Measurements from ENCODE around the gene MPRIP.
"Not testable (repeated sequence)": the region's sequence is repeated elsewhere in the genome, so short reads cannot be mapped to it uniquely, and the experiment has no call there.

Gene MPRIP

DNA sequence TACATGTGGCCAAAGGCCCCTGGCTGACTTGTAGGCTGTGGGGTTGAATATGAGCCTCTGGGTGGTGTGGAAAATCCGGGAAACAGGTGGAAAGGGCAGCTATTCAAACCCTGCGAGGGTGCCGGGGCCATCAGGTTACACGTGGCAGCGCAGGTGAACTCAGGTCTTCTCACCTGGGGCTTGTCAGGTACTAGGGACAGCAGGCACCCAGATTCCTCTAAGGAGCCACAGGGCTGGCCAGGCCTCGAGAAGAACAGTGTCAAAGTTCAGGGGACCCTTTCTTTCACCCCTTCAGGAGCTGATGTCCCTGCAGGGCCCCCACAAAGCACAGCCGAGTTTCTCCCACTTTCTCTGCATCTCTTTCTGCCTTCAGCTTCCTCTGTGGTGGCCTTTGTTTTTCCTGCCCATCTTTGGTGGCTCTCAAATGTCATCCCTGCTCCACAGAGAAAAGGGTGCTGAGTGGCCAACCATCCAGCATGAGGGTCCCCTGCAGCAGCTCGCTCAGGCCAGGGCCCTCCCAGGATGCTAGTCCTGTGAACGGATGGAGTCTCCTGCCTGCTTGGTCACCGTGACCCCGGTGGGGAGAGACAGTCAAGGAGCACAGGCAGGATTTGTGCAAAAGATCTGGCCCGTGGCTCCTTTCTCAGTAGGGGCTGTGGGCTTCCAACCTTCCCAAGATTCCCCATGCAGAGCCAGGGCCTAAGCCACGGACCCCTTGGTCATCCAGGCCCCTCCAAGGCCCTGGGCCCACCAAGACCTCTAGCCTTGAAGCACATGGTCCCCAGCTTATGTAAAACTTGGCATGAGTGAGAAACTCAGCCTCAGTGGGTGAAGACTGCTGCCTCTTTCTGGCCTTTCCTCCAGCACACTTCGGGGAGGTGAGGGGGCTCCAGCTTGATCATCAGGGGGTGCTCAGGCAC lies 28.2 kb upstream of the MPRIP start:
- DNase-seq = not testable (repeated sequence)

- not testable (repeated sequence) for DNase-seq
Measured at GRCh38 chr17:17014748-17015124, 27.5 kb upstream of the MPRIP start.

DNA sequence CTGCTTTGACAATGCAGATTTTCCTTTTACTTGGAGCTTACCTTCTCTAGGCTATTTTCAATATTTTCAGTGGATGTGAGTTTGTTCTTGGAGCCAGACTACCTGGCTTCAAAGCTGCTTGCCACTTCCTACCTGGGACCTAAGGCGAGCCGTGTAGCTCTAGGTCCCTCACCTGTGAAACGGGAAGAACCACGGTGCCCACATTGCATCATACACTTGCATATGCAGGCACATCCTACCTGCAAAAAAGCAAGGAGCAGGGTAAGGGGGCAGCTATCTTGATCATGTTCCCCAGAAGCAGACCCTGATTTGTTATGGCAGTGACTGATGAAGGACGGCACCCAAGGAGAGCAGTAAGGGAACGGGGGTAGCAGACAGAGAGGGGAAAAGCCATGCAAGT lies 27.0 kb upstream of the MPRIP start:
- DNase-seq = no peak

DNA sequence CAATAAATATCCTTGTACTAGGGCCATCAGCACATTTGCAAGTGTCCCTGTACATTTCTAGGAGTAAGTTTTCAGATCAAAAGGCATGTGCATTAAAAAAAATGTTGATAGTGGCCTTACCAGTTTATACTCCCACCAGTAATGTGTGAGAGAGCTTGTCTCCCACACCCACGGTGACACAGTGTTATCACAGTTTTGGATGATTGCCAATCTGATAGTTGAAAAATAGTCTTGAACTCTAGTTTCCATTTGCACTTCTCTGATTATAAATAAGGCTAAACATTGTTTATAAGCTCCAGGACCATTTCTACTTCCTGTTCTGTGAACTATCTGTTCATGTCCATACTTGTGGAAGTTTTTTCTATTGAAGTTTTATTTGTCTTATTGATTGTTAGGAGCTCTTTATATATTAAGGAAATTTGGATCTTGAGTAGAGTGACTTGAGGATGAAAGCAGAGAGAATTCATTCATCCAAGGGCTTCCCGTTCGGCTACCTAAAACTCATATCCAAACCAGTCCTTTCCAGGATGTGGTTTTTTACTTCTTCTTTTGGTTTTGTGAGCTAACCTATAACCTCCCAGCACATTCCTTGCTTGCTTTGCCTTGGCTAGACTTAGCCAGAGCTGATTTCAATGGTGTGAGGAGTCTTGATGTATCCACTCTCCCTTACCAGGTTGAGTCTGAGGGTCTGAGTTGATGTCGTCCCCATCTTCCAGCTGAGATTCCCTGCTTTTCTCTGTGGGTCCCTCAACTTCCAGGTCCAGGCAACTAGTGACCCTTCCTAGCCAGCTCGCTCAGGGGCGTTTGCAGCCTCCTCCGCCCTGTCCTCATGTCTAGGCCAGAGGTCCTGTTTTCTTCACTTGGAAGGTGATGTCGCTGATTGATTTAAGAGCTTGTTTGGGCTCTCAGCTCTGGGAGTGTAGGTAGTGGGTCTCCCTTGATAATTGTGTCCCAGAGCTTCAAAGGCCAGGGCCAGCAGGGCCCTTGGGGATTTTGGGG lies 25.8 kb upstream of the MPRIP start:
- not testable (repeated sequence) for DNase-seq

GRCh38 chr17:17017343-17018014 lies 24.8 kb upstream of the MPRIP start:
- DNase-seq = no peak

GRCh38 chr17:17018021-17018441 lies 24.2 kb upstream of the MPRIP start:
- DNase-seq = no peak

- DNase-seq = no peak
Measured at GRCh38 chr17:17018612-17019429, 23.4 kb upstream of the MPRIP start.

DNA sequence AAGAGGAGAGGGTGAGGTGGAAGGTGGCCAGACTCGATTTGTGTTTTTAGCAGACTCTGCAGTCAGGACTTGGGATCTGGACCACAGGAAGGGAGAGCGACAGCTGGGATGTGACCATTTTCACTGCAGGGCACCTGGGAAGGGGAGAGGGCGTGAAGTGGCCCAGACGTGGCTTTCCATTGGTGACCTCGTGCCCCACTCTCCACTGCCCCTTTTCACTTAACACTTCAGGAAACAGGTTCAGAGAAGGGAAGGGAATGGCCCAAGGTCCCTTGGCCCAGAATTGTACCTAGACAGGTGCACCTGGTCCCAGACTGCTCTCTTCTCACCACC lies 22.9 kb upstream of the MPRIP start:
- no peak for DNase-seq

- DNase-seq = no peak
Measured at GRCh38 chr17:17019891-17020456, 22.3 kb upstream of the MPRIP start.

DNA sequence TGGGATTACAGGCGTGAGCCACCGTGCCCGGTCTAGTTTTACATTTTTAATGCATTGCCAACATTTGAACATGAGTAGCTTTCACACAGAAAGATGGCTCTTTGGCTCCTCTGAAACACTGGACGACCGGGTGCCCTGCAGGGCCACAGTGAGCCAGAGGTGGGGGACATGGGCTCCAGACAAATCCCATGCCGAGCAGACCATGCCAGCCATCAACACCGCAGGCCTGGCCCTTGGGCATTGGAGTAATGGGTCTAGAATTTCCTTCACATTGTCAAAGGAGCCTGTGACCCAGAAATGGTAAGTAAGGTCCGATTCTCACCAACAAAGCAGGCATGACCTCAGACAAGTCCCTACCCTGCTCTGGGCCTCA lies 21.4 kb upstream of the MPRIP start:
- DNase-seq = no peak

GRCh38 chr17:17021194-17021863 lies 20.9 kb upstream of the MPRIP start:
- DNase-seq = no peak

- DNase-seq = no peak
Measured at GRCh38 chr17:17022011-17022410, 20.2 kb upstream of the MPRIP start.

- no peak for DNase-seq
Measured at GRCh38 chr17:17022456-17022855, 19.8 kb upstream of the MPRIP start.

- no peak for DNase-seq
Measured at GRCh38 chr17:17024778-17025300, 17.4 kb upstream of the MPRIP start.

- no peak for DNase-seq
Measured at GRCh38 chr17:17025621-17026020, 16.6 kb upstream of the MPRIP start.

GRCh38 chr17:17026163-17026562 lies 16.1 kb upstream of the MPRIP start:
- no peak for DNase-seq

DNA sequence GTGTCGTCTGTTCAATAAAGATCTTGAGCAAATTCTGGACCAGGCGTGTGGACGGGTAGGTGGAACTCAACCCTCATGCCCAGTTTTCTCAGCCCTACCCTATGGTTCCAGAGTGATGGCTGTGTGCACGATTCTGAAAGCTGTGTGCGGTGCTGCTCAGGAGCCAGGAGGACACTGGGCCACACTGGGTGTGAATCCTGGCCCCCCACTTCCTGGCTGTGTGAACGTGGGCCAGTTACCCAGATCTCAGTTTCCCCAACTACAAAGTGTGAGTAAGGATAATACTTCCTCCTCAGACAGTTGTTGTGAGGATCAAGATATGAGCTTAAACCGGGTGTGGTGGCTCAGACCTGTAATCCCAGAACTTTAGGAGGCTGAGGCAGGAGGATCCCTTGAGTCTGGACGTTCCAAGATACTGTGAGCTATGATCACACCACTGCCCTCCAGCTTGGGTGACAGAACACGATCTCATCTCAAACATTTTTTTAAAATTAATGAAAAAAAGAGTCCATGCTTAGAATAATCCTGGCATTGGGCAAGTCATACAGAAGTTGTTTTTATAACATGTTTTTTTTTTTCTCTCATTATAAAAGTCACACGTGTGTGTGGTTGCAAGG lies 14.7 kb upstream of the MPRIP start:
- no peak for DNase-seq

- DNase-seq = no peak
Measured at GRCh38 chr17:17028059-17028877, 14.0 kb upstream of the MPRIP start.

- no peak for DNase-seq
Measured at GRCh38 chr17:17028878-17029535, 13.2 kb upstream of the MPRIP start.

All from activated gamma-delta T cell (primary cell).